HG03135 (cell line): ENCODE data around the gene SHROOM3.

ENCODE experiments used
- ATAC-seq: cut with Tn5 transposase; IDR thresholded peaks from one replicate; pipeline ENCODE4 v1.9.1; 2021; ENCODE audit warnings: mild to moderate bottlenecking, moderate library complexity; ENCODE audit not compliant: unreplicated experiment

Gene SHROOM3

GRCh38 chr4:76616526-76616925 is 181.5 kb downstream of the SHROOM3 start:
- no peak for ATAC-seq

GRCh38 chr4:76620723-76621468 is 185.9 kb downstream of the SHROOM3 start:
- no peak for ATAC-seq

DNA sequence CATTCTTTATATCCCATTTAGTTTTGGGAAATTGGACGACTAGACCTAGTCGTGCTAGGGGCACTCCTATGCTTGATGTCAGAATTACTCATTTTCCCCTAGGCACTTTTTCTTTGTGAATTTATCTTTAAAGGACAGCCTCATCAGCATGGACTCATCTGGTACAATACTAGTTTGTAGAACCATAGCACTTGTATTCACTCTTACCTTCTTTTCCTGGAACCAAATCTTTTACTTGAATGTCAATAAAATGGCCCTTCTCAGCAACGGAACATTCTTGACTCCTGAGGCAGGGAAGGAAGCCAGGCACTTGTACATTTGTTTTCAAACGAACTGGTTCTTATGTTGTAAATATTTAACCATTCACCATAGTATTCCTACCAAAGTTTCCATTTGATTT is 187.1 kb downstream of the SHROOM3 start:
- no peak for ATAC-seq

DNA sequence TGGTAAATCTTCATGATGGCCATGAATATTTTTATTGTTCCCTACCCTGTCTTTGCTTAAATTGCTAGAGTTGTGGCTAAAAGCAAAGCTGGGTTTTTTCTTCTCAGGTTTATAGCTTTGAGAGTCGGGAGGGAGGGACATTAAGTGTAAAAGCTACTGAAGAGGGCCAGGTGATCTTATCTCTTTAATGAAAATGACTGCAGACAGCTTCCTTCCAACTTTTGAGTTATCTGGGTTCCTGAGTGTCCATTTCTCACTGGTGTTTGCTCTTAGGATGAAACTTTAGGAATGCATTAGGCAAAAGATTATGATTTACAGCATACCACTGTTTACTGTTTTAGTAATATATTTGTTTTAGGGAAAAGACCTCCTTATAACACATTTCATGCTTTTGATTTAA is 187.7 kb downstream of the SHROOM3 start:
- no peak for ATAC-seq

- ATAC-seq = no peak
Observed at GRCh38 chr4:76623217-76624045, 188.4 kb downstream of the SHROOM3 start.

- ATAC-seq = no peak
Observed at GRCh38 chr4:76624241-76624681, 189.2 kb downstream of the SHROOM3 start.

- ATAC-seq = no peak
Observed at GRCh38 chr4:76624931-76625715, 190.1 kb downstream of the SHROOM3 start.

DNA sequence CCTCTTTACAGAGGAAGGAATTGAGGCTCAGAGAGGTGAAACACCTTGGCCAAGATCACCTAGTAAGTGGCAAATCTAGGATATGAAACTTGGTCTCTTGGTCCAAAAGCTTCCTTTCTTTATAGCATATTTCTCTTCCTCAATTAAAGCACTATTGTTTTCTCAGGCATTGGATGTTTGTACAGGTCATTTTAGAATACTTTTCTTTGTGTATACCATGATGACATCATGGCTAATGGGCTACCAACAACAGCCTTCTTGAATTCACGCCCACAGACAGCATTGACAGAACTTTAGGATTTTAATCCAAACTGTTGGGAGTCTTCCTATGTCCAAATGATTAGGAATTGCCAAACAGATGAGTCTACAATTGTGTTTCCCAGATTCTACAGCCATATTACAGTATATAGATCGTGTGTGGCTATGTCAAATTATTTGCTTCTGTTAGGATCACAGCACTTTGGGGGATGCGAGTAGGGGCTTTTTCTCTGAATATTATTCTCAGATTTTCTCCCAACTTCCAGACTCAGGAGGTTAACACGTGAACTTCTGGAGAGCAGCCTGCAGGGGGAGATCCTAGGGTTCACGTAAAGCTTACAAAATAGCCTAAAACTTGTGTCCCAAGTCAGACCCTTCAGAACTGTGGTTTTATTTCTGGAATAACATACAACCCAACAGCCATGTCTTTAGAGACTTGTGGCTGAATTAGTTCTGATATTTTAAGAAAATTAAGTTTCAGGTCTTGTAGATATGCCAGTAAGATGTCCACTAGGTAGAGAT is 191.8 kb downstream of the SHROOM3 start:
- ATAC-seq = no peak

- ATAC-seq = no peak
Observed at GRCh38 chr4:76628251-76628650, 193.2 kb downstream of the SHROOM3 start.

DNA sequence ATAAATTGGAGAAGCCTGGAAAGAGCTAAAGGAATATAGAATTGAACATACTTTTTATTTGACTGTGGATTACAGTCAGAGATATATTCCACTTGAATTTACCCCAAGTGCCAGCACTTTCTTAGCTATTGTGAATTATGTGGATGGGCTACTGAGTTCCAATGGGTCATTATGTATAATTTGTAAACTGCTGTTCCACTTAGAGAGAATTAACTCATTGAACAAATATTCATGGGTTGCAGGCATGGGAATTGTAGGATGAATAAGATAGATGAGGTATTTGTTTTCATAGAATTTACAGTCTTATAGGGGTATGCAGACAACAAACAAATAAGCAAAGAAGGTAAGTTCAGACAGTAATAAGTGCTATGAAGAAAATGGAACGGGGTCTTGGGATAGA is 195.7 kb downstream of the SHROOM3 start:
- ATAC-seq = no peak

GRCh38 chr4:76634220-76634619 is 199.2 kb downstream of the SHROOM3 start:
- no peak for ATAC-seq

- ATAC-seq = no peak
Observed at GRCh38 chr4:76637712-76638361, 202.8 kb downstream of the SHROOM3 start.

- ATAC-seq = no peak
Observed at GRCh38 chr4:76639288-76639687, 204.3 kb downstream of the SHROOM3 start.

GRCh38 chr4:76640353-76640910 is 205.4 kb downstream of the SHROOM3 start:
- no peak for ATAC-seq

GRCh38 chr4:76641351-76641750 is 206.3 kb downstream of the SHROOM3 start:
- ATAC-seq = no peak

- ATAC-seq = no peak
Observed at GRCh38 chr4:76641758-76642157, 206.7 kb downstream of the SHROOM3 start.

- ATAC-seq = no peak
Observed at GRCh38 chr4:76644831-76645485, 209.9 kb downstream of the SHROOM3 start.

DNA sequence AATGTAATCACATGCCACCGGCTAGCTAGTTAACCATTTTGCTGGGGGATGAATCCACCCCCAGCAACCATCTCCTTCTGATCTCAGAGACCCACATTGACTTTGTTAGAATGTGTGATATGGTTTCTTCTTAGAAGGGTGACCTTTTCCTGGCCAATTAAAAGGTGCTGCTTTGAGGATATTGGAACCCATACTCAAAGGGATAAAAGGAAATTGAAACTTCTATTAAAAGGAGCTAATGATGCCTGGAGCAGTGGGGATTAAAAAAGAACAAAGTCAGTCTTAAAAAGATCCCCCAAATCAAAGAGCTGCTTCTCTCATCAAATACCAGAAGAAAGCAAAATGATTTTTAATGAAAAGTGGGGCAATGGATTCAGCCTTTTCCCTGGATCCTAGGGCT is 214.1 kb downstream of the SHROOM3 start:
- no peak for ATAC-seq

GRCh38 chr4:76651616-76652015 is 216.6 kb downstream of the SHROOM3 start:
- ATAC-seq = no peak
